GM18526 (cell line): ENCODE data around the gene CIROP.

Experiments used
- POLR2A ChIP-seq: IDR thresholded peaks from 3 replicates; pipeline ENCODE4 v1.6.1; 2011; ENCODE audit not compliant: insufficient read length; ENCODE audit errors: extremely low read depth

Gene CIROP

GRCh38 chr14:23137813-23138535 is 33.2 kb upstream of the CIROP start:
- TF ChIP-seq POLR2A = no peak

DNA sequence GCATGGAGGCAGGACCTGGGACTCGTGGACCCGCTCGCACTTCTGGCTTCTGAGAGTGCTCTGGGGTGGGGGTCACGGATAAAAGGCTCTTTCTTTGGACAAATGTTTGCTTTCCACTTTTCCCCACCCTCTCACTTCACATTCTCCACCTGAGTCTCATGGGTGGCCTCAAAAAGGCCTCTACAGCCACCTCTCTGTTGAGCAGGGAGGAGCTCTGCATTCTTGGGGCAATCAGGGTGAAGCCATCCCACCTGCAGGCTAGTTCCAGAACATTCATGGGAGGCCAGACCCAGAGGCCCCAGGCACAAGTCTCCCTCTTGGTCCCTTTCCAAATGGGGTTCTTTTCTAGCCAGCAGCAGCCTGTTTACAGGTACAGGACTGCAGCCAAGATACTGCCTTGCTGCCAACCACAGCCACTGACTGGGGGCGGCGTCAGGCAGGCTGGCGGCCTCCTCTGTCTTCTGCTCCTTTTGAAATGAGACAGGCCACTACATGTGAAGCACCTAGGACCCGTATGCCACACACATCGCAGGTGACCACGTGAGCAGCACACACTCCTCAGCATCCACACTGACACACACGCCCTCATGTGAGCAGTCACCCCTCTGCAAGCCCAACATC is 32.5 kb upstream of the CIROP start:
- TF ChIP-seq POLR2A = no peak

DNA sequence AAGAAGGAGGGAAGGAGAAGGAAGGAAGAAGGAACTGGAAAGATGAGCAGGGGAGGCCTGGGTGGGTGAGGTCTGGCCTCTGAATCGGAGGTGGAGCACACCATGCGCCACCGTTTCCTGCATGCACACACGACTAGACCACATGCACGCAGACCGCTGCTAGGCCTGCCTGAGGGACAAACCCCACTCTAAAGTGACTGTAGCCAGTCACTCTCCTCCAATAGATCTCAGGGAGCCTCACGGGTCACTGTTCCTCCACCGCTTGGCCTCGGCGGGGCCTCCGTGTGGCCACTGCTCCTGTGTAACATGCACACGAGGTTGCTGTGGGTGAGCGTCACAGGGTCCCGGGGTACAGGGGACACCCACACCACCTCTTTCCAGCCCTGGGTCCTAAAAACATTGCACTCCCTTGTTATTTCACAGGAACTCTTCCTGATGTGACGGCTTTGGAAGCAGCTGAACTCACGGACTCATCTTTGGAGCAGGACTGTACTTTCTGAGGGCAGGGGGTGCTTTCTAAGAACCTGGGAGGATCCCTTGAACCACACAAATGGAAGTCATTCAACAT is 31.9 kb upstream of the CIROP start:
- TF ChIP-seq POLR2A = no peak

DNA sequence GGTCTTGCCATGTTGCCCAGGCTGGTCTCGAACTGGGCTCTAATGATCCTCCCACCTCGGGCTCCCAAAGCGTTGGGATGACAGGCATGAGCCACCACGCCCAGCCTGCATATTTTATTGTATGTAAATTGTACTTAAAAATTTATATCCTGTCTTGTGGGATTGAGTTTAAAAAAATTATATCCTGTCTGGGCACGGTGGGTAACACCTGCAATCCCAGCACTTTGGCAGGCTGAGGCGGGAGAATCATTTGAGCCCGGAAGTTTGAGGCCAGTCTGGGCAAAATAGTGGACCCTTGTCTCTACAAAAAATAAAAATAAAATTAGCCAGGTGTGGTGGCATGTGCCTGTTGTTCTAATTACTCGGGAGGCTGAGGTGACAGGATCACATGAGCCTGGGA is 28.2 kb upstream of the CIROP start:
- no peak for TF ChIP-seq POLR2A

DNA sequence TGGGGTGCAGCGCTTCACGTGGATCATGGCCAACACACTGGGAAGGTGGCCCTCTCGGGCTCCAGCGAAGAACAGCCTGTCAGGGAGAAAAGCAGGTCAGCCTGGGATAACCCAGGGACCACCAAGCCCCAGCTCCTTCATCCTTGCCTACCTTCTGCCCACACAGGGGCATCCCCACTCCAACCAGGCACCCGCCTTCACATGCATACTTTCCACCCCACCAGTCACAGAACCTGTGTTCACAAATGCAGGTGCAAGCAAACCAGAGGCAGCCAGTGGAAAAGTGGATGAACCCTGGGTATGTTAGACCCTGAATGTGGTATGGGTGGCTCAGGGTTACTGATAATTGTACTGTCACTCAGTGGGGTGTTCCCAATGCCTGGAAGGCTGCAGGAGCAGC is 26.7 kb upstream of the CIROP start:
- TF ChIP-seq POLR2A = no peak

DNA sequence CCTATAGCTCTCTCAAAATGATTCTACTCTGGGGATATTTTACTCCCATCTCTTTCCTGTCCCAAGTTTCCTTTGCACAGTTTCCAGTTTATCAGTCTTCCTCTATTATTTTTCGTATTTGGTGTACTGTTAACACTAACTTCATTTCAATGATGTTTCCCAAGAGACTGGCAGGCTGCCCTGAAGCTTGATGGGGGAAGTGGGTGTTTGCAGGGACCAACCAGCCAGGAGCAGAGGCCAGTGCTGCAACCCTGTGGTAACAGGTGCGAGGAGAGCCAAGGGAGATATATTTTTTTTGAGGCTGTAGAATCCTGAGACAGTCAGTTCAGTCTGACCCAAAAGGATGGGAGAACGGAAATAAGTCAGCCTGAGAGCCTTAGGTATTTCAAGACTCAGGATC is 26.1 kb upstream of the CIROP start:
- TF ChIP-seq POLR2A = no peak

- TF ChIP-seq POLR2A = no peak
Measured at GRCh38 chr14:23129759-23130316, 25.0 kb upstream of the CIROP start.

DNA sequence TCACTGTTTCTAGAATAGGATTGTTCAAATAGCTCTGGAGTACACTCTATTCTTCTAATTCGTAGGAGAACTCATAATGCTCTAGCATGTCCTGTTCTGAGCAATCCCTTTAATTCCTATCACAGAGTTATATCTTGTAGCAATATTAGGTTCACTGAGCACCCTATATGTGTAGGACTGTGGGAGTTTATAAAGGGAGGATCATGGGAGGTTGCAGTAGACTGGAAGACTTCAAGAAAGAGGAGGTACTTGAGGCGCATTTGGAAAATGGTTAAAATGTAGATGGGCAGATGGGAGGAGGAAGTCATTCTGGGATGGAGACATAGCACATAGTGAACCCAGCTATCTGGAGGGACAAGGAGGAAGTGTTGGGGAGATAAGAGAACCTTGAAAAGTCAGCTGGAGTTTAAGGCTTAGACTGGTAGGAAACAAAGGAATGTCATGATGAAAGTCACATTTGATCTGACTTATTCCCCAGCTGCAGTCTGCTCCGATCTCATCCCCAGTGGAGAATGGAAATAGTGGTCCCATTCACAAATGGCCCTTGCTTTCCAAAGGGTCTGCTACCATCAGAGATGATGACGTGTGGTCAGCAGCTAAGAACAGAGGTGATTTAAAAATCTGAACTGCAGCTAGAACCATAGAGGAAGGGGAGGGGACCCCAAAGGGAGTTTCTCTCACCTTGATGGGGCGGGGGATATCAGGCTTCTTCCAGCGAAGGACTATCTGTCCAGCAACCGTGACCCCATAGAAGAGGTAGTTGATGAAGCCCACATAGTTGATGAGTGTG is 24.4 kb upstream of the CIROP start:
- no peak for TF ChIP-seq POLR2A

GRCh38 chr14:23127861-23128260 is 23.1 kb upstream of the CIROP start:
- no peak for TF ChIP-seq POLR2A

GRCh38 chr14:23126548-23127278 is 21.9 kb upstream of the CIROP start:
- TF ChIP-seq POLR2A = no peak

DNA sequence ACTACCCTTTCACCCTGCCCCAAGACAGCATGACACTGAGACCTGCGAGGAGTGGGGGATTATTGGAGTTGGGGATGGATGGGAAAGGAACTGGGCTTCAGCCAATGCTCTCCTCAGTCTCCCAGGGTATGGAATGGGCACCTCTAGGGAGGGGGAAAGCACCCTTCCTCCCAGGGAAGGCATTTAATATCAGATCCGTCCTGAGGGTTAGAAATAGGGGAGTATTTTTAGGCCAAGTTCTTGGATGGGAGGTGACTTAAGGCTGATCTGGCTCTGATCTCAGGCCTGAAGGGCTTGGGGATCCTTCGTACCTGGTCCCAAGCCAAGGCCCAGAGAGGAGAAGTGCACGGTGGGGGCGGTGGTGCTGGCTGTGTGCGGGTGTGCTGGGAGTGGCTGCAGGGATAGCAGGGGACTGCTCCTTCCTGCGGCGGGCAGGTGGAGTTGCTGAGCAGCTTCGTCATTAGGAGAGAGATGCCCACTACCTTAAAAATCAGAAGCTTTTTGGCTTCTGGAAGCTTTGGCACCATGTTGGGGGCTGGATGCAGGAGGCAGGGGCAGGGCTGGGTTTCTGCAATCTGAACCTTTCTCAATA is 21.2 kb upstream of the CIROP start:
- TF ChIP-seq POLR2A = no peak

DNA sequence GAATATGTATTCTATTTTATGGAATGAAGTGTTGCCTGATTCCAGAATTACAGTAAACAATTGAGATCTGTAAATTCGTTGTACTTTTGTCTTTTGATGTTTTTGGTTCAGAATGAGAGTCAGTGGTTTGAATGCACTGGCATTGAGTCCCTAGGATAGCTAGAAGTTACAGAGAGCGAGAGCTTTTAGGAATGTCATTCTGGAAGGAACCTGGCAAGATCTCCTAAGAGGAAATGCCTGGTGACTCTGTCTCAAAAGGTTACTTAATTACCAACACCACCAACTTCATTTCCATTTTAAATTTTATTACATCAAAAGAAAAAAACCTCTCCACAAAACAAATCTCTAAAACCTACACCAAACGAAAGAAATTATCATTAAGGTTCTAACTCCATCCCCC is 20.2 kb upstream of the CIROP start:
- TF ChIP-seq POLR2A = no peak

DNA sequence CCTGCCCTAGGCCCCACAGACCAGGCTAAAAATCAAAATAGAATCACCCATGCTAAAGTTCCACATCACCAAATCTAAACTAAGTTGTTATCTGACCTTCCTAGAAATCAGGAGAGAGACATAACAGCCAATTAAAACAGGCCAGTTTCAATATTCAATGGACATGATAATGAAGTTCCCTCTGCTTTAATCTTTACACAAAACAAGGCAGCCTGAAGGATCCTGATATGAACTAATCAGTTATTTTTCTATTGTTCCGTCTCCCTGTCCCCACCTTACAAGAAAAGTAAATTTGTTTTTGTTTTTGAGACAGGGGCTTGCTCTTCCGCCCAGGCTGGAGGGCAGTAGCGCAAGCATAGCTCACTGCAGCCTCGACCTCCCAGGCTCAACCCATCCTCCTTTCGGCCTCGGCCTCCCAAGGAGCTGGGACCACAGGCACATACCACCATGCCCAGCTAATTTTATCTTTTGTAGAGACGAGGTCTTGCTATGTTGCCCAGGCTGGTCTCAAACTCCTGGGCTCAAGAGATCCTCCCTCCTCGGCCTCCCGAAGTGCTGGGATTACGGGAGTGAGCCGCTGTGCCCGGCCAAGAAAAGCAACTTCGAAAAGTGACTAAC is 19.7 kb upstream of the CIROP start:
- TF ChIP-seq POLR2A = no peak

DNA sequence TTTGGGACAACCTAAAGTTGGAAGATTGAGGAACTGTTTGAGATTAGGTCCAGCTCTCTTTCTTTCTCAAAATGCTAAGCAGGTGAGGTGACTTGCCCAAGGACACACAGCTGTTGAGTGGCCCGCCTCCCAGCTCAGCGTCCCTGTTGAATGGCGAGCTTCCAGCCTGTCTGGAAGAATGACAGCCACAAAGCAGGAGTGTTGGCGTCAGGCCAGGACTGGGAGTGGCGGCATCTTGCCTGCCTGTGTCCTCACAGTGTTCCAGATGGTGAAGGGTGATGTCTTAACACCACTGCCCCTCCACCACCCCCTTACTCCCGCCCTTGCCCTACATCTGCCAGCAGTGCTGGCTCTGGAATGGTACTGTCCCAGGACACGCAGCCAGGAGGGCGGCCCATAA is 18.6 kb upstream of the CIROP start:
- no peak for TF ChIP-seq POLR2A
